GM12878 (cell line): Measurements from ENCODE around the gene NLRC5. TPM values are rescaled to one million over a fixed set of nuclear protein-coding genes. Genes with fewer than 3 reads are reported as not detected.
A peak's percentile ranks its signal among the peaks of the same experiment; 100 is the strongest.

ENCODE experiments used
- ATAC-seq: fragments of 200-7000 bp; cut with Tn5 transposase; 3 replicates; pipeline ENCODE4 v1.9.1; 2020; ENCODE audit warnings: mild to moderate bottlenecking, moderate library complexity
- Bru-seq: library from RNA; stranded (reverse); fragments of 400-500 nt; gene quantifications from one replicate; lab custom pipeline; 2021; lab: Mats Ljungman, UMichigan
- BruChase-seq, 2 experiments: library from RNA; stranded (reverse); fragments of 400-500 nt; gene quantifications; one replicate each; lab custom pipeline; 2021; lab: Mats Ljungman, UMichigan
- BruUV-seq: library from RNA; stranded (reverse); fragments of 400-500 nt; replicated peaks from 2 replicates; lab custom pipeline; 2021; lab: Mats Ljungman, UMichigan
- CTCF ChIA-PET: fragments of 300-600 bp; sonication (Branson Sonifier 250); formaldehyde crosslinking; extraction: SDS; loops from one replicate; lab custom pipeline; 2021; ENCODE audit warnings: inconsistent platforms; lab: Yijun Ruan, JAX
- POLR2A ChIA-PET: fragments of 350-600 bp; formaldehyde crosslinking; extraction: SDS; loops from one replicate; lab custom pipeline; 2021; ENCODE audit warnings: inconsistent platforms; lab: Charles Lee
- RAD21 ChIA-PET: fragments of 300-600 bp; sonication (Branson Sonifier 250); formaldehyde crosslinking; loops from one replicate; lab custom pipeline; 2023; ENCODE audit warnings: antibody characterized with exemption; ENCODE audit not compliant: unreplicated experiment; lab: Charles Lee
- SMC1A ChIA-PET: fragments of 300-600 bp; sonication (Branson Sonifier 250); formaldehyde crosslinking; loops from one replicate; lab custom pipeline; 2023; ENCODE audit not compliant: unreplicated experiment, uncharacterized antibody; lab: Charles Lee
- DNase-seq: peaks from one replicate; pipeline ENCODE4 v3.0.0-alpha.2; 2011; ENCODE audit warnings: low read depth, low spot score
- FAIRE-seq: peaks from 3 replicates; lab custom pipeline; 2011; peaks lifted over from hg19 to GRCh38; lab: Jason Lieb, UNC
- H2AFZ ChIP-seq: 2 replicates; pipeline ENCODE4 v1.6.0; 2011; ENCODE audit warnings: low read depth, low read length, control low read depth; ENCODE audit not compliant: control insufficient read depth
- H3K27ac ChIP-seq: 2 replicates; pipeline ENCODE4 v1.5.1; 2011; ENCODE audit warnings: control low read depth; ENCODE audit not compliant: control insufficient read depth, insufficient read depth
- H3K27me3 ChIP-seq, 2 experiments: replicated peaks in 1 of 2; 2 replicates each; pipeline versions ENCODE4 v1.6.0 to v1.6.1; 2011; ENCODE audit warnings: low read length in 1 of 2; ENCODE audit not compliant: control insufficient read depth in 2 of 2, insufficient read depth in 2 of 2
- H3K36me3 ChIP-seq, 2 experiments: 2 replicates each; pipeline ENCODE4 v1.5.1; 2011; ENCODE audit warnings: low read length in 1 of 2; ENCODE audit not compliant: control insufficient read depth in 2 of 2, insufficient read depth in 2 of 2
- H3K4me1 ChIP-seq: 2 replicates; pipeline ENCODE4 v1.6.1; 2011; ENCODE audit warnings: mild to moderate bottlenecking, low read length, moderate library complexity, mixed read lengths; ENCODE audit not compliant: control insufficient read depth, insufficient read depth
- H3K4me2 ChIP-seq: 2 replicates; pipeline ENCODE4 v1.6.0; 2011; ENCODE audit warnings: control low read depth; ENCODE audit not compliant: control insufficient read depth, insufficient read depth
- H3K4me3 ChIP-seq: fragments of 200-600 bp; sonication (generic); 2 replicates; pipeline ENCODE4 v1.5.1; 2016
- H3K79me2 ChIP-seq: 2 replicates; pipeline ENCODE4 v1.6.0; 2011; ENCODE audit warnings: low read length; ENCODE audit not compliant: control insufficient read depth, insufficient read depth
- H3K9ac ChIP-seq: 2 replicates; pipeline ENCODE4 v1.8.0; 2011; ENCODE audit warnings: low read length, control low read depth, mixed read lengths; ENCODE audit not compliant: control insufficient read depth, insufficient read depth
- H3K9me3 ChIP-seq: replicated peaks from 3 replicates; pipeline ENCODE4 v1.5.1; 2011; ENCODE audit warnings: mild to moderate bottlenecking, low read length; ENCODE audit not compliant: control insufficient read depth, insufficient read depth
- H4K20me1 ChIP-seq: 2 replicates; pipeline ENCODE4 v1.6.0; 2011; ENCODE audit not compliant: control insufficient read depth, insufficient read depth
- BMI1 ChIP-seq: fragments of 450-650 bp; IDR thresholded peaks from 2 replicates; pipeline ENCODE4 v1.6.1; 2016; ENCODE audit warnings: mild to moderate bottlenecking, moderate library complexity, borderline replicate concordance
- EGR1 ChIP-seq, 2 experiments: IDR thresholded peaks; 1 replicate in 1 of 2; 2 replicates in 1 of 2; pipeline ENCODE4 v1.6.1; 2011 to 2012; ENCODE audit warnings: low read depth in 2 of 2, low read length in 2 of 2, borderline replicate concordance in 1 of 2, mild to moderate bottlenecking in 1 of 2, moderate library complexity in 1 of 2
- ESRRA ChIP-seq: IDR thresholded peaks from 2 replicates; pipeline ENCODE4 v1.6.1; 2012; ENCODE audit warnings: mild to moderate bottlenecking, low read length, improper control_type of control experiment
- IRF3 ChIP-seq: fragments of 450-650 bp; IDR thresholded peaks from 2 replicates; pipeline ENCODE4 v1.6.1; 2014; ENCODE audit warnings: mild to moderate bottlenecking
- MAX ChIP-seq: IDR thresholded peaks from 2 replicates; pipeline ENCODE4 v1.6.1; 2012; ENCODE audit warnings: low read depth, low read length, improper control_type of control experiment
- MEF2B ChIP-seq: fragments of 450-650 bp; IDR thresholded peaks from 2 replicates; pipeline ENCODE4 v1.6.1; 2018; ENCODE audit warnings: mild to moderate bottlenecking, moderate library complexity; ENCODE audit not compliant: partially characterized antibody, poor library complexity, severe bottlenecking
- PAX5 ChIP-seq: IDR thresholded peaks from 2 replicates; pipeline ENCODE4 v1.6.1; 2011; ENCODE audit warnings: low read depth, low read length, borderline replicate concordance
- PML ChIP-seq: IDR thresholded peaks from 2 replicates; pipeline ENCODE4 v1.6.1; 2012; ENCODE audit warnings: low read length, inconsistent platforms
- RUNX3 ChIP-seq: IDR thresholded peaks from 2 replicates; pipeline ENCODE4 v1.6.1; 2012; ENCODE audit warnings: low read length, inconsistent platforms
- SUPT20H ChIP-seq: IDR thresholded peaks from 2 replicates; pipeline ENCODE4 v1.6.1; 2011; ENCODE audit warnings: low read depth, mild to moderate bottlenecking, low read length, moderate library complexity, borderline replicate concordance; ENCODE audit not compliant: control insufficient read depth
- ZNF217 ChIP-seq: fragments of 450-650 bp; IDR thresholded peaks from 2 replicates; pipeline ENCODE4 v1.6.1; 2017; ENCODE audit warnings: antibody characterized with exemption, mild to moderate bottlenecking
- WGBS: methylation state at CpG from one replicate; pipeline ENCODE4 v1.1.6; 2016; ENCODE audit warnings: low lambda C conversion rate; ENCODE audit not compliant: insufficient replicate concordance, insufficient coverage; ENCODE audit errors: missing lambda C conversion rate; 5-methylcytosine and 5-hydroxymethylcytosine counted together
- in situ Hi-C: fragments of 300-500 bp; cut with MboI; formaldehyde crosslinking; loops from 9 replicates; pipeline ENCODE4 v1.14.3; 2018; ENCODE audit warnings: mixed read lengths
- intact Hi-C: fragments of 100-400 bp; cut with micrococcal nuclease; formaldehyde crosslinking; loops from one replicate; pipeline ENCODE4 v1.14.2; 2022; ENCODE audit not compliant: unreplicated experiment
- long read RNA-seq, 2 experiments: library from polyadenylated mRNA; unstranded; transcript quantifications; one replicate each; pipeline ENCODE4 v2.0.0, GENCODE V29; 2019 to 2020
- polyA minus RNA-seq, 3 experiments: library from RNA; depleted of rRNA, polyadenylated mRNA; stranded (reverse); fragments of >200 nt; gene quantifications; 2 replicates each; pipeline ENCODE4 v1.2.3, GENCODE V29; 2011
- polyA plus RNA-seq, 11 experiments: library from polyadenylated mRNA; depleted of rRNA in 4 of 11; unstranded in 6 of 11; stranded (reverse) in 5 of 11; fragments of >200 nt; fragmentation: Nextera tagmentation in 4 of 11; fragmentation: Illumina TruSeq in 1 of 11; extraction: Ambion mirVana in 4 of 11; extraction: Trizol in 1 of 11; gene quantifications; 1 replicate in 1 of 11; 2 replicates in 10 of 11; pipeline versions ENCODE4 v1.2.1 to v1.2.3, GENCODE V29; 2011 to 2016; ENCODE audit warnings: inconsistent platforms in 2 of 11, missing spikeins in 2 of 11, low read depth in 1 of 11
- total RNA-seq, 4 experiments: library from RNA; depleted of rRNA in 3 of 4; stranded (reverse); fragments of >200 nt in 3 of 4; fragmentation: Illumina TruSeq in 1 of 4; extraction: Trizol in 1 of 4; gene quantifications; 2 replicates each; pipeline versions ENCODE4 v1.2.1 to v1.2.3, GENCODE V29; 2013 to 2021
- TF ChIP-seq, protein P1 (sequence below): fragments of 450-650 bp; conservative IDR thresholded peaks from 2 replicates; pipeline ENCODE4 v1.6.1; 2017; ENCODE audit warnings: mild to moderate bottlenecking, moderate library complexity

The NLRC5 gene
- 626 and 671 TPM in 2 replicates for total RNA-seq (2013; cell fraction: nucleolus; rRNA removed)
- 60.3 and 65.3 TPM in 2 replicates for total RNA-seq (2014; rRNA removed)
- total RNA-seq (2014; rRNA removed; fragmentation: Illumina TruSeq; extraction: Trizol): 49.2 and 54.3 TPM in 2 replicates
- total RNA-seq (2021): 86.2 and 105 TPM in 2 replicates
- polyA plus RNA-seq (2011; ENCODE audit: low read depth): 26.2 TPM
- 62.1 and 88.8 TPM in 2 replicates for polyA plus RNA-seq (2011; rRNA removed)
- 73.8 and 102 TPM in 2 replicates for polyA plus RNA-seq (2011; cell fraction: cytosol; rRNA removed)
- polyA plus RNA-seq (2011; cell fraction: nucleus; rRNA removed): 528 TPM in 2 replicates
- polyA plus RNA-seq (2012): 39.6 and 49.1 TPM in 2 replicates
- polyA plus RNA-seq (2014; fragmentation: Illumina TruSeq; extraction: Trizol): 51.5 and 73.0 TPM in 2 replicates
- 10 to 100 TPM; 13.1 to 14.2 TPM for polyA plus RNA-seq (2014; fragmentation: Nextera tagmentation; extraction: Ambion mirVana)
- 83.8 and 84.2 TPM in 2 replicates for polyA plus RNA-seq (2014; rRNA removed)
- polyA plus RNA-seq (2016; fragmentation: Nextera tagmentation; extraction: Ambion mirVana): 10 to 100 TPM; 43.7 to 49.1 TPM
- 197 and 272 TPM in 2 replicates for polyA minus RNA-seq (2011; rRNA and poly(A)+ RNA removed)
- 42.9 and 54.2 TPM in 2 replicates for polyA minus RNA-seq (2011; cell fraction: cytosol; rRNA and poly(A)+ RNA removed)
- 281 and 428 TPM in 2 replicates for polyA minus RNA-seq (2011; cell fraction: nucleus; rRNA and poly(A)+ RNA removed)
- Bru-seq, nascent RNA: percentile 90 among the genes with signal in this experiment
- BruChase-seq, experiment 1, labeled RNA remaining after a 6-hour chase: percentile 93 among the genes with signal in this experiment
- BruChase-seq, experiment 2, labeled RNA remaining after a 2-hour chase: percentile 87 among the genes with signal in this experiment
- long read RNA-seq, experiment 1, partial matches to known transcripts: 8 of 24 reads
- long read RNA-seq, experiment 1, other reads (novel, unspliced or antisense): 16 of 24 reads
- long read RNA-seq, experiment 2, transcript NLRC5-224 (2 exons, 563 nt): major isoform, 5 of 57 reads
- long read RNA-seq, experiment 2, partial matches to known transcripts: 21 of 57 reads
- long read RNA-seq, experiment 2, other reads (novel, unspliced or antisense): 25 of 57 reads

DNA sequence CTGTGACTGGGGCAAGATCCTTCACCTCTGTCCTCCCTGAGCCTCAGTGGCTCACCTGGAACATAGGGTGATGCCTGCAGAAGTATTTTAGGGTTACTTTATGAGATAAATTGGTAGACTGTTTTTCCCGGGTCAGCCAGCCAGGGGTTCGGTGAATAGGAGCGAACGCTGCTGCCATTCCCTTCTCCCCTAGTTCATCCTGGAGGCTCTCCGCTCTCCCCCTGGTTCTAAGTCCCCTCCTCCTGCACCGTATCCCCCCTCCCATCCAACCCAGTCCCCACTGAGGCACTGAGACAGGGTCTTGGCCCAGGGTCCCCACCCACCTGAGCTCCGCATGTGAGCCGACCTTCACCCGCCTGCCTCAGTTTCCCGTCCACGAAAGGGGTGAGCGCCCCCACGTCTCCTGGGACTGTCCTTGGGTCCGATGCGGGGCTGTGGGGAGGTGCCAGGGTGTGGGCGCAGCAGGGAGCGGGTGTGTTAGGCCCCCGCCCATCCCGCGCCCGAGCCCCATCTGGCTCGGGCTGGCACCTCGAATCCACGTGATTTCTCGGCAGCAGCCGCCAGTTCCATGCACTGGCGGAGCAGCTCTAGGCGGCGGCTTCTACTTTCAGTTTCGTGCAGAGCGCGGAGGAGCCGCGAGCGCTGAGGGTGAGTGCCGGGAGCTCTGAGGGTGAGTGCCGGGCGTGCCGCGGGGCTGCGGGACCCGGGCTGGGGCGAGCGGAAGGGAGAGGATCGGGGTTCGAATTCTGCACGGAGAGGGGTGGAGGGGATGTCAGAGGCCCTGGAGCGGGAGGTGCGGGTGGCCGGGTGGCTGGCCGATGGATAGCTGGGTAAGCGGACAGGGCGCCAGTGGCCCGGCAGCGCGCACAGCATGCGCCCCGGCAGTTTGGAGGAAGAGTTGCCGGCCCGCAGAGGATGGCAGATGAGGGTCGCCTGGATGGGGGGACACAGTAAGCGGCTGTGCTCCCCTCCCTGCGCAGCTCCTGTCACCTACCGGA lies at the start of gene NLRC5:
TSS of gene NLRC5 (plus strand) at position 610 of the 998 bp plus-strand sequence. CDS start 31,156 bp downstream, outside the sequence.
- CTCF ChIA-PET: interaction anchor here (0.6 to 19.4 kb wide), 12 partner anchors 8 to 57 kb away, joined by 3 to 420 read pairs (median 6); partner anchors contain the start of gene CETP
- intact Hi-C loops: loop anchor here (1.0 kb wide), 1 partner anchor 18 kb away; no protein-coding TSS in a partner anchor
- H3K27me3 ChIP-seq: no peaks in the 10 kb centered on the region
- TF ChIP-seq BMI1: no peak
- TF ChIP-seq MAX: peak; percentile 79
- no peak for TF ChIP-seq ESRRA
- no peak for TF ChIP-seq IRF3
- TF ChIP-seq, protein P1, sequence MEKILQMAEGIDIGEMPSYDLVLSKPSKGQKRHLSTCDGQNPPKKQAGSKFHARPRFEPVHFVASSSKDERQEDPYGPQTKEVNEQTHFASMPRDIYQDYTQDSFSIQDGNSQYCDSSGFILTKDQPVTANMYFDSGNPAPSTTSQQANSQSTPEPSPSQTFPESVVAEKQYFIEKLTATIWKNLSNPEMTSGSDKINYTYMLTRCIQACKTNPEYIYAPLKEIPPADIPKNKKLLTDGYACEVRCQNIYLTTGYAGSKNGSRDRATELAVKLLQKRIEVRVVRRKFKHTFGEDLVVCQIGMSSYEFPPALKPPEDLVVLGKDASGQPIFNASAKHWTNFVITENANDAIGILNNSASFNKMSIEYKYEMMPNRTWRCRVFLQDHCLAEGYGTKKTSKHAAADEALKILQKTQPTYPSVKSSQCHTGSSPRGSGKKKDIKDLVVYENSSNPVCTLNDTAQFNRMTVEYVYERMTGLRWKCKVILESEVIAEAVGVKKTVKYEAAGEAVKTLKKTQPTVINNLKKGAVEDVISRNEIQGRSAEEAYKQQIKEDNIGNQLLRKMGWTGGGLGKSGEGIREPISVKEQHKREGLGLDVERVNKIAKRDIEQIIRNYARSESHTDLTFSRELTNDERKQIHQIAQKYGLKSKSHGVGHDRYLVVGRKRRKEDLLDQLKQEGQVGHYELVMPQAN: peak; percentile 47; the same call in 1 of the 2 replicates
- TF ChIP-seq MEF2B: peak; percentile 82
- TF ChIP-seq PAX5: no peak
- 0 out of 2 replicates have a peak, but pooled peaks have one; percentile 46 for TF ChIP-seq ZNF217
- no peak for TF ChIP-seq SUPT20H
- TF ChIP-seq EGR1 (IDR thresholded peaks at IDR 0.05; ENCODE audit: borderline replicate concordance in 1 of 2, low read depth in 2 of 2, low read length in 2 of 2): no peak
- peak; percentile 25; the same call in 1 of the 2 replicates for TF ChIP-seq PML
- TF ChIP-seq RUNX3: no peak

More for the DNA sequence above, at the start of gene NLRC5:
- DNase-seq (no peak), ATAC-seq (peak; percentile 83), FAIRE-seq (no peak)
- Histone ChIP-seq H3K4me1 (peaks cover 32% of the 10 kb centered on the region), H2AFZ (peak within 1 kb of the TSS; percentile 83), H3K79me2 (peaks cover 69% of the 10 kb centered on the region), H4K20me1 (no peaks in the 10 kb centered on the region), H3K27ac (peak within 1 kb of the TSS; percentile 88), H3K9me3 (no peaks in the 10 kb centered on the region), H3K36me3 (no peaks in the 10 kb centered on the region), H3K4me3 (peak within 1 kb of the TSS; percentile 79), H3K4me2 (peak within 1 kb of the TSS; percentile 98), H3K9ac (peak within 1 kb of the TSS; percentile 88)
- 2% methylated on average over 58 of the region's 64 CpGs for whole genome bisulfite sequencing
- POLR2A ChIA-PET: interaction anchor here (1.2 to 15.9 kb wide), 8 partner anchors 7 to 56 kb away, joined by 4 to 343 read pairs (median 48); no protein-coding TSS in a partner anchor
- in situ Hi-C loops: no loop called here
- SMC1A ChIA-PET: interaction anchor here (2.4 to 31.6 kb wide), 5 partner anchors 9 to 56 kb away, joined by 12 to 604 read pairs (median 111); partner anchors contain the start of gene CETP
- TSS peak; percentile 60 for BruUV-seq
- RAD21 ChIA-PET: interaction anchor here (0.7 to 22.4 kb wide), 9 partner anchors 9 to 130 kb away, joined by 3 to 473 read pairs (median 11); partner anchors contain the start of gene CETP
